ENCODE measurements around the gene ERMP1.

ERMP1 gene

GRCh38 chr9:5854063-5854790, 21.3 kb upstream of the ERMP1 start:
- no peak overlapping the region for H3K4me3 ChIP-seq (replicated peaks; ENCODE audit: low read depth, low read length)
- TF ChIP-seq, protein P1, sequence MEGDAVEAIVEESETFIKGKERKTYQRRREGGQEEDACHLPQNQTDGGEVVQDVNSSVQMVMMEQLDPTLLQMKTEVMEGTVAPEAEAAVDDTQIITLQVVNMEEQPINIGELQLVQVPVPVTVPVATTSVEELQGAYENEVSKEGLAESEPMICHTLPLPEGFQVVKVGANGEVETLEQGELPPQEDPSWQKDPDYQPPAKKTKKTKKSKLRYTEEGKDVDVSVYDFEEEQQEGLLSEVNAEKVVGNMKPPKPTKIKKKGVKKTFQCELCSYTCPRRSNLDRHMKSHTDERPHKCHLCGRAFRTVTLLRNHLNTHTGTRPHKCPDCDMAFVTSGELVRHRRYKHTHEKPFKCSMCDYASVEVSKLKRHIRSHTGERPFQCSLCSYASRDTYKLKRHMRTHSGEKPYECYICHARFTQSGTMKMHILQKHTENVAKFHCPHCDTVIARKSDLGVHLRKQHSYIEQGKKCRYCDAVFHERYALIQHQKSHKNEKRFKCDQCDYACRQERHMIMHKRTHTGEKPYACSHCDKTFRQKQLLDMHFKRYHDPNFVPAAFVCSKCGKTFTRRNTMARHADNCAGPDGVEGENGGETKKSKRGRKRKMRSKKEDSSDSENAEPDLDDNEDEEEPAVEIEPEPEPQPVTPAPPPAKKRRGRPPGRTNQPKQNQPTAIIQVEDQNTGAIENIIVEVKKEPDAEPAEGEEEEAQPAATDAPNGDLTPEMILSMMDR (IDR thresholded peaks at IDR 0.05; ENCODE audit: low read length, missing control alignments): no peak
- no peak for DNase-seq (ENCODE audit: low read depth)

DNA sequence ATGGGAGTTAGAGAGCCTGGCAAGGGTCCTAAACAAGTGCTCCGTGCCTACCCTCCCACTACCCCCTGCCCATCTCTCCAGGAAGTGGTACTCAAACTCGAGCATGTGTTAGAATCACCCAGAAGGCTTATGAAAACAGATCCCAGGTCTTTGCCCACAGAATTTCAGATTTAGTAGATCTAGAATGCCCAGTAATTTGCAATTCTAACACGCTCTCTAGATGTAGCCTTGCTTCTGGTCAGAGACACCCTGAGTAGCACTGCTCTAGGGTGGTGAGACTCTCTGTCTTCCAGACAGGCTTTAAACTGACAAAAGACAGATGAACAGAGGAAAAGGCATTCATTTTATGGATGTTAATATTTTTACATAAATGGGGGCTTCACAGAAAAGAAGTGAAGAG, 20.7 kb upstream of the ERMP1 start:
- TF ChIP-seq, protein P1 (IDR thresholded peaks at IDR 0.05; ENCODE audit: low read length, missing control alignments): no peak
- DNase-seq (ENCODE audit: low read depth): no peak
- no peak overlapping the region for H3K4me3 ChIP-seq (replicated peaks; ENCODE audit: low read depth, low read length)

DNA sequence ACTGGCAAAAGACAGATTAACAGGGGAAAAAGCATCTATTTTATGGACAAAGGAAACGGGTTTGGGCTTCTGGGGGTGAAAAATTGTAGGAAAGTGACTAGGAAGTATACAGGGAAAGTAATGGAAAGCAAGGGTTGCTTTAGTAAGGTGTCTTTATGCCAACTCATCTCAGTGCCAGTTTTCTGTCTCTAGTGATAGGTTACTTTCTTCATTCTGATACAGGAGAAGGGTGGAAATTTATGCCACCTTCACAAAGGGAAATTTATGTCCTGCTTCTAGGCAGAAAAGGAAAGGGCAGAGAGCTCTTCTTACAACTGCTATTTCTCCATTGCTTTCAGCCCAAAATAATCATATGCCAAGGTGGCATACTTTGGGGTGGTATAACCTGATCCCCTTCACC, 20.1 kb upstream of the ERMP1 start:
- TF ChIP-seq, protein P1 (IDR thresholded peaks at IDR 0.05; ENCODE audit: low read length, missing control alignments): no peak
- no peak for DNase-seq (ENCODE audit: low read depth)
- no peak overlapping the region for H3K4me3 ChIP-seq (replicated peaks; ENCODE audit: low read depth, low read length)

DNA sequence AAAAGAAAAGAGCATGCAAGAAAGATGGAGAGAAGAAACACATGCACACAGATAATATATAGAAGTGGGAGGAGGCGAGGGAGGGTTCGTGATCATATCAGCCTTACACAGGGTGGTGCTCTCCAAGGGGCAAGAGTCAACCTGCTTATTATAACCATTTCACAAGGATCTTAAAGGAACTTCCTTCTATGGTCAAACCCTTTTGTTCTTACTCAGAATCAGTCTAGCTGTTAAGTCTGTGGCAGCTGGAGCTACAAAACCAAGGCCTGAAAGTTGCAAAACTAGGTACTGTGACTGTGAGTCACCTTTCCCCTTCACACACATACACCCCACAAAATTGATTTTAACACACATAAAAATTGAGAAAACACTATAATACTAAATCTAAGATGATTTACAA, 18.5 kb upstream of the ERMP1 start:
- TF ChIP-seq, protein P1 (IDR thresholded peaks at IDR 0.05; ENCODE audit: low read length, missing control alignments): no peak
- H3K4me3 ChIP-seq (replicated peaks; ENCODE audit: low read depth, low read length): no peak overlapping the region
- peak; percentile 90 for DNase-seq (ENCODE audit: low read depth)

DNA sequence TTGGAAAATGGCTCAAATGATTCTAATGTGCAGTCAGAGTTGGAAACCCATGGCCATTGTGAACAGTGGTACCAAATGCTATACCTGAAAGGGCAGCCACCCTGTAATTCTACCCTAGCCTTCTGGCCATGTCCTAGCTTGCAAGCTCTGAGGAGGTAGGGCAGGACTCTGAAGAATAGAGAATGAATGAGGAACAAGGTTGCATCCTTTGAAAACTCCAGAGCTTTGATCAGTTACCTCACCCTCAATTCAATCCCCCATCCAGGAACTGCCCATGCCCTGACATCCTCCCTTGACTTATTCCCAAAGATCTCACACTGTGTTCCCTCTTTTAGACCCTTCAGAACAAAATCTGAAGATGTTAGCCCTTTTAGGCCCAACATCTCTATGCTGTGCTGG, 17.8 kb upstream of the ERMP1 start:
- DNase-seq (ENCODE audit: low read depth): no peak
- no peak overlapping the region for H3K4me3 ChIP-seq (replicated peaks; ENCODE audit: low read depth, low read length)
- TF ChIP-seq, protein P1 (IDR thresholded peaks at IDR 0.05; ENCODE audit: low read length, missing control alignments): no peak

DNA sequence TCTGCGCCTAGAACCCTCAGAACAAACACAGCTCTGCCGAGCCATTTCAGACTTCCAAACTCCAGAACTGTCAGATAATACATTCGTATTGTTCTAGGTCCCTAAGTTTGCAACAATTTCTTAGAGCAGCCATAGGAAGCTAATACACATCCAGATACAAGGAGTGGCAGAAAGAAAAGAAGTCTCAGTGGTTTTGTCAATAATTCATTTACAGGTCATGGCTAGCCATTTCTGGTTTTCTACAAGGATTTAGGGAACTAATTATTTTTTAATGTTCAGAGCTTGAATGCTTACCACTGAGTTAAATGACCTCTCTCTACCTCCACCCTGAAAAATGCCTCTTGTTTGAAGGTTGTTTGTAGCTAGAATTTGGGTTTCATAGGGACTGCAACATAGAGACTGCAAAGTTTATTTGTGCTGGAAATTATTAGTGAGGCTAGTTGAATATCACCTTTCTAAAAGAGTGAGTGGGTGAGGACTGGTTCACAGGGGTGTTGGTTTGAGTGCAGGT, 15.5 kb upstream of the ERMP1 start:
- DNase-seq (ENCODE audit: low read depth): no peak
- TF ChIP-seq, protein P1 (IDR thresholded peaks at IDR 0.05; ENCODE audit: low read length, missing control alignments): no peak
- H3K4me3 ChIP-seq (replicated peaks; ENCODE audit: low read depth, low read length): no peak overlapping the region

DNA sequence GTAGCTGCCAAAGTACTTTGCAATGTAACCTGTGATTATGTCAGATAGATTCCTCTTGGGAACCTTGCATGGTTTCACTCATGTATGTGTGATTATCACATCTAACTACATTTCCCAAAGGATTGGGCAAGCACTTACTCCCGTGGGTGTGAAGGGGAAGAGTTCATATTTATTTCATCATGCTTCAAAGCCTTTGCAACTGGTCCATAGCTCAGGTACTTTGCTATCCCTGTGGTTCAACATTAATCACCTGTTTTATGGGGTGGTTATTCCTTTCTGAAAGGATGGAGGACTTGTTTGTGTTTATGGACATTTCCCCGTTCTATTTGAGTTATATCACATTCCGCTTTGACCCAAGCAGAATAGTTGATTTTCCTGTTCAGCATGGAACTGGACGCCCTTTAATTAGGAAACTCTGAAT, 13.6 kb upstream of the ERMP1 start:
- TF ChIP-seq, protein P1 (IDR thresholded peaks at IDR 0.05; ENCODE audit: low read length, missing control alignments): no peak
- H3K4me3 ChIP-seq (replicated peaks; ENCODE audit: low read depth, low read length): no peak overlapping the region
- peak; percentile 48 for DNase-seq (ENCODE audit: low read depth)

Measured in fibroblast of pulmonary artery (primary cell).